ENCODE results near the gene PFDN2.

The PFDN2 gene

DNA sequence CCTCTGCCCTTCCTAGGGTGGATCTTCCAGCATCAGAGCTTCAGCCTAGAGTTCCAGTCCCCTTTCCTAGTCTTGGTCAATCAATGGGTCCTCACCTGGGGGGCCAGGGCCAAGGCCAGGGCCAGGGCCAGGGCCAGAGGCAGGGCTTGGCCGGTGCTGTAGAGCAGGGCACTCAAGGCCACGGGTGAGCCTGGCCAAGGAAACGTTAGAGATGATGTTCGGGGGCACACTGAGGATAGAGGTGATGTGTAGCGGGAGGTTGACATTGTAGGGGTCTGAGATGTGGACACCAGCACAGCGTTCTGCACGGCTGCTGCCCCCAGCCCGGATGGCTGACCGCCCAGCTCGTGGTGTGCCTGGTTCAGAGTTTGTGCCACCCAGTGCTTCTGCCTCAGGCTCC, 66.6 kb downstream of the PFDN2 start (continued):
- TF ChIP-seq ZNF768 (tag by site-specific recombination; IDR thresholded peaks at IDR 0.05) = no peak

All from HEK293 (cell line).